Right lobe of liver (tissue), 4 donors: ENCODE data around the gene KIAA1586.

Experiments used
- CTCF ChIP-seq, 4 donors: fragments of 200-600 bp in 3 of 4; fragments of 450-650 bp in 1 of 4; IDR thresholded peaks; one replicate each; pipeline versions ENCODE4 v1.5.1 to v1.8.0; 2016 to 2022; ENCODE audit warnings: antibody characterized with exemption in 4 of 4, mild to moderate bottlenecking in 2 of 4
- POLR2A ChIP-seq: fragments of 450-650 bp; IDR thresholded peaks from one replicate; pipeline ENCODE4 v1.6.1; 2017; ENCODE audit warnings: antibody characterized with exemption, mild to moderate bottlenecking
- donor health status: DM: no; HTN: no; CAD: no.
- donor health status: DM: no; HTN: no; CAD: no.
- donor health status: DM: no; HTN: yes; CAD: no.

- no peak for TF ChIP-seq CTCF (IDR thresholded peaks at IDR 0.05)
- TF ChIP-seq POLR2A: no peak
Observed at GRCh38 chr6:57069920-57070331, 23.4 kb downstream of the KIAA1586 start.
